ENCODE data around the gene B4GALT4. TPM values are rescaled to one million over a fixed set of nuclear protein-coding genes. Genes with fewer than 3 reads are reported as not detected.

Gene B4GALT4
- total RNA-seq, 2 donors from 2014 or later, result 17.1 to 19.6 TPM

DNA sequence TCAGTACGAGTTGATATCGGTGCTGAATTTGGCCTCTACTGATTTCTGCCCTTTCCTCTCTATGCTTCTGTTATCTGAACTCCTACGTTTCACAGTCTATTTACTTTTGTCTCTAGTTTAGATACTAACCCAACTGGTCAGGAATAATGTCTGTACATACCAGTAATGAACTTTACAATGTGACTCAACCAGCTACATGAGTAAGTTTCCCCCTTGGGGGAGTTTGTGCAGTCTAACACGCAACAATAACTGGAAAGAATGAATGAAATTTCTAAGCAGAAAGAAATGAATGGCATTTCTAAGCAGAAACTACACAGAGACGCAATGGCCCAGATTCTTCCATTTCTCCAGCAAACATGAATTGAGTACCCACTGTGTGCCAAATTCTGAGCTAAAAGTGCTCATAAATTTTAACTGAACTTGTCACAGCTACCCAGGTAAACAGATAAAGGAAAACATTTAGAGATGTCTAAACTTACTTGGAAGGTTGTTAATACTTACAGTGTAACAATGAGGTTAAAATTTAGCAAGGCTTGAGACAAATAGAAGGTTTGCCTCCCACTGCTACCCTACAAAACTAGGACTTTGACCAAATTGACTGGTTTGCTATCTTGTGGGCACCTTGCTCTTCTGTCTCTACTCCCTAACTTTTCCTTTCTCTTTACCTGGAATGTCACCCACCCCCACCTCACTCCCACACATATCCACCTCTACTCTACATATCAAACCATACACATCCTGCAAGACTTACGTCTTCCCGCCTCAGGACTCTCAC is 55.7 kb downstream of the B4GALT4 start:
- ATAC-seq (ENCODE audit: insufficient number of reproducible peaks, low FRiP score, low read depth) (no peak), DNase-seq (ENCODE audit: low spot score) (no peak)
- no peaks in the 10 kb centered on the region for H3K36me3 ChIP-seq
- H3K9me3 ChIP-seq, result no peaks in the 10 kb centered on the region
- H3K27ac ChIP-seq, result no peak overlapping the region
- no peak for TF ChIP-seq CTCF (IDR thresholded peaks at IDR 0.05)
- no peaks in the 10 kb centered on the region for H3K27me3 ChIP-seq (replicated peaks; ENCODE audit: insufficient read depth)
- H3K4me3 ChIP-seq, result no peak overlapping the region
- no peaks in the 10 kb centered on the region for H3K4me1 ChIP-seq (ENCODE audit: control insufficient read depth in 1 of 2, low read depth in 2 of 2)

- no peak for DNase-seq (ENCODE audit: low spot score)
- Histone ChIP-seq H3K27me3 (replicated peaks; ENCODE audit: insufficient read depth) (no peaks in the 10 kb centered on the region), H3K9me3 (no peaks in the 10 kb centered on the region), H3K36me3 (no peaks in the 10 kb centered on the region), H3K4me1 (ENCODE audit: control insufficient read depth in 1 of 2, low read depth in 2 of 2) (no peaks in the 10 kb centered on the region), H3K4me3 (no peak overlapping the region), H3K27ac (no peak overlapping the region)
- ATAC-seq (ENCODE audit: insufficient number of reproducible peaks, low FRiP score, low read depth), result no peak
- TF ChIP-seq CTCF (IDR thresholded peaks at IDR 0.05), result no peak
Observed at GRCh38 chr3:119184111-119184510, 56.6 kb downstream of the B4GALT4 start.

DNA sequence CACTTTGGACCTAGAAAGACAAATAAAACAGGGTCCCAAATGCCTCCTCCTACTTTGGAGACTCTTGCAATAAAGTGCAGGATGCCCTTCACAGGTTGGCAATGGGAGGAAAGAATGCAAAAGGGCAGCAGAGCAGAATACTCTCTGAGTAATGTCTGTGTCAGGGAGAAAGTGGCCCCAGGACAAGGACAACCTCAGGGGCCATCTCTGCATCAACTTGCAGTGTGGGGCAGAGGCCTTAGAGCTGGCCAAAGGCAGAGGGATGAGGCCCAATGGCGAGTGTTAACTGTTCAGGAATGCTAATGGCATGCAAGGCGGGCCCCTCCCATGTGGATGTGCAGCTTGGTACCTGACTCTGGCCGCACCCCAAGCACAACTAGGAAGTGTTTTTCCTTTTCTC is 58.9 kb downstream of the B4GALT4 start:
- no peaks in the 10 kb centered on the region for H3K4me1 ChIP-seq (ENCODE audit: control insufficient read depth in 1 of 2, low read depth in 2 of 2)
- H3K27ac ChIP-seq, result no peak overlapping the region
- H3K9me3 ChIP-seq, result no peaks in the 10 kb centered on the region
- ATAC-seq (ENCODE audit: insufficient number of reproducible peaks, low FRiP score, low read depth) (no peak), DNase-seq (ENCODE audit: low spot score) (no peak)
- no peaks in the 10 kb centered on the region for H3K27me3 ChIP-seq (replicated peaks; ENCODE audit: insufficient read depth)
- no peaks in the 10 kb centered on the region for H3K36me3 ChIP-seq
- no peak overlapping the region for H3K4me3 ChIP-seq
- no peak for TF ChIP-seq CTCF (IDR thresholded peaks at IDR 0.05)

DNA sequence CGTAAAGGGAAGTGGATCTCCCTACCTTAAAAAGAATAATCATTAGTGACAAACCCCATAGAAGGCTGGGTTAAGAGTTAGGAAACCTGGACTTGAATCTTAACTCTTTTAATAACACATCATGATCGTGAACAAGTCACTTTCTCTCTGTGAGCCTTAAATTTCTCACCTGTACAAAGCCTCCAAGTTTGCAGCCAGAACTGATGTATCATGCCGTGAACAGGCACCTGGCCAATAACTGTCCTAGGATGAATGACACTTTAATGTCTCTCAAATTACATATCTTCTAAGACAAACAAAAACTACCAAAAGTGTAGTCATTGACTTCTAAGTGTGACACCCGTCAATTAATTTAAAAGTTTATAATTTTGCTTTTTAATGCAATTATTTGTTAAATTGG is 63.4 kb downstream of the B4GALT4 start:
- Histone ChIP-seq H3K27me3 (replicated peaks; ENCODE audit: insufficient read depth) (no peaks in the 10 kb centered on the region), H3K36me3 (no peaks in the 10 kb centered on the region), H3K4me3 (no peak overlapping the region), H3K27ac (no peak overlapping the region), H3K9me3 (no peaks in the 10 kb centered on the region), H3K4me1 (ENCODE audit: control insufficient read depth in 1 of 2, low read depth in 2 of 2) (no peaks in the 10 kb centered on the region)
- no peak for ATAC-seq (ENCODE audit: insufficient number of reproducible peaks, low FRiP score, low read depth)
- TF ChIP-seq CTCF (IDR thresholded peaks at IDR 0.05), result no peak
- DNase-seq (ENCODE audit: low spot score), result no peak

DNA sequence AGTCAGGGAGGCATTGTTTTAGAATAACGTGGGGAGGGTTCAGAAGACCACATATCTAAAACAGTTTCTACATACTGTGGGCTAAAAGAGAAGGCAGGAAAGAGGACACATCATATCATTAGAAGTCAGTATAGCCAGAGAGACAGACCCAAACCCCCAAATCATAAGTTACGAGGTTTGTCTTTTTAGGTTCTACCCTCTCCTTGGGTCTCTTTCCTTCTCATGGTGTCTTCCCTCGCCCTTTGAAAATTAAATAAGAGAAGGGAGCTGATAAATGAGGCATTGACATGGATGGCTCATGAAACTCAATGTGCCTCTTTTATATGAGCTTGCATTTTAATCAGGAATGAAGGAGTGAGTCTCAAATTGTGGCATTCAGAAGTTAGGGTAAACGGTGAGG is 63.9 kb downstream of the B4GALT4 start:
- DNase-seq (ENCODE audit: low spot score) (no peak), ATAC-seq (ENCODE audit: insufficient number of reproducible peaks, low FRiP score, low read depth) (no peak)
- no peak overlapping the region for H3K27ac ChIP-seq
- TF ChIP-seq CTCF (IDR thresholded peaks at IDR 0.05), result no peak
- H3K4me3 ChIP-seq, result no peak overlapping the region
- no peaks in the 10 kb centered on the region for H3K27me3 ChIP-seq (replicated peaks; ENCODE audit: insufficient read depth)
- H3K36me3 ChIP-seq, result no peaks in the 10 kb centered on the region
- no peaks in the 10 kb centered on the region for H3K9me3 ChIP-seq
- no peaks in the 10 kb centered on the region for H3K4me1 ChIP-seq (ENCODE audit: control insufficient read depth in 1 of 2, low read depth in 2 of 2)
